BE2C (cell line): Measurements from ENCODE around the gene INTS11.
"Not testable (repeated sequence)": the region's sequence is repeated elsewhere in the genome, so short reads cannot be mapped to it uniquely, and the experiment has no call there.

ENCODE experiments used
- DNase-seq: peaks from one replicate; pipeline ENCODE4 v3.0.0-alpha.2; 2020
- H3K27me3 ChIP-seq: fragments of 250-450 bp; sonication (Bioruptor Pico); 2 replicates; pipeline ENCODE4 v1.5.1; 2020; ENCODE audit warnings: mild to moderate bottlenecking
- H3K36me3 ChIP-seq: fragments of 250-450 bp; sonication (Bioruptor Pico); 2 replicates; pipeline ENCODE4 v1.5.1; 2020; ENCODE audit warnings: mild to moderate bottlenecking
- H3K4me1 ChIP-seq: fragments of 250-450 bp; sonication (Bioruptor Pico); 2 replicates; pipeline ENCODE4 v1.5.1; 2020
- H3K4me3 ChIP-seq: 2 replicates; pipeline ENCODE4 v1.5.1; 2011; ENCODE audit warnings: low read depth, low read length
- H3K9me3 ChIP-seq: fragments of 250-450 bp; sonication (Bioruptor Pico); 2 replicates; pipeline ENCODE4 v1.5.1; 2020
- TF ChIP-seq, protein P1 (sequence below): IDR thresholded peaks from 2 replicates; pipeline ENCODE4 v1.5.1; 2012; ENCODE audit warnings: mild to moderate bottlenecking, low read depth, low read length

Gene INTS11

DNA sequence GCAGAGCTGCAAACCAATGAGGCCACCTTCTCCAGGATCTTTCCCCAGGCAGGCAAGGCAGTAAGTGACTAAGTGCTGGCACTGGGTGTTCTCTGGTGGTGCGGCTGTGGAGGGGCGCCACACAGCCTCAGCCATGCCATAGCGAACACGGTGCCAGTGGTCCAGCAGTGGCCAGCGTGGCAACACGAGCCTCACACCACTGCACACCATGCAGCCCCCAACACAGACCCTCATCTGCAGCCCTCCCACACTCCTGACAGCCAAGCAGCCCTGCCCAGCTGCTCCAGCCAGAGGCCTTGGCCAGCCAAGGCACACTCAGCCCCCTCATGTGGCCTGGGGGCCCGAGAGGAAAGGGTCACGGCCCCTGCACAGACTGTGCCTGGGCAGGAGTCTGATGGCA is 3.0 kb downstream of the INTS11 start:
- TF ChIP-seq, protein P1, sequence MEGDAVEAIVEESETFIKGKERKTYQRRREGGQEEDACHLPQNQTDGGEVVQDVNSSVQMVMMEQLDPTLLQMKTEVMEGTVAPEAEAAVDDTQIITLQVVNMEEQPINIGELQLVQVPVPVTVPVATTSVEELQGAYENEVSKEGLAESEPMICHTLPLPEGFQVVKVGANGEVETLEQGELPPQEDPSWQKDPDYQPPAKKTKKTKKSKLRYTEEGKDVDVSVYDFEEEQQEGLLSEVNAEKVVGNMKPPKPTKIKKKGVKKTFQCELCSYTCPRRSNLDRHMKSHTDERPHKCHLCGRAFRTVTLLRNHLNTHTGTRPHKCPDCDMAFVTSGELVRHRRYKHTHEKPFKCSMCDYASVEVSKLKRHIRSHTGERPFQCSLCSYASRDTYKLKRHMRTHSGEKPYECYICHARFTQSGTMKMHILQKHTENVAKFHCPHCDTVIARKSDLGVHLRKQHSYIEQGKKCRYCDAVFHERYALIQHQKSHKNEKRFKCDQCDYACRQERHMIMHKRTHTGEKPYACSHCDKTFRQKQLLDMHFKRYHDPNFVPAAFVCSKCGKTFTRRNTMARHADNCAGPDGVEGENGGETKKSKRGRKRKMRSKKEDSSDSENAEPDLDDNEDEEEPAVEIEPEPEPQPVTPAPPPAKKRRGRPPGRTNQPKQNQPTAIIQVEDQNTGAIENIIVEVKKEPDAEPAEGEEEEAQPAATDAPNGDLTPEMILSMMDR = no peak
- DNase-seq = no peak
- H3K36me3 ChIP-seq = peaks cover 47% of the 10 kb centered on the region
- H3K27me3 ChIP-seq = no peaks in the 10 kb centered on the region
- no peaks in the 10 kb centered on the region; the same call in 1 of the 2 replicates for H3K4me1 ChIP-seq
- H3K9me3 ChIP-seq = no peaks in the 10 kb centered on the region
- H3K4me3 ChIP-seq = no peak overlapping the region

DNA sequence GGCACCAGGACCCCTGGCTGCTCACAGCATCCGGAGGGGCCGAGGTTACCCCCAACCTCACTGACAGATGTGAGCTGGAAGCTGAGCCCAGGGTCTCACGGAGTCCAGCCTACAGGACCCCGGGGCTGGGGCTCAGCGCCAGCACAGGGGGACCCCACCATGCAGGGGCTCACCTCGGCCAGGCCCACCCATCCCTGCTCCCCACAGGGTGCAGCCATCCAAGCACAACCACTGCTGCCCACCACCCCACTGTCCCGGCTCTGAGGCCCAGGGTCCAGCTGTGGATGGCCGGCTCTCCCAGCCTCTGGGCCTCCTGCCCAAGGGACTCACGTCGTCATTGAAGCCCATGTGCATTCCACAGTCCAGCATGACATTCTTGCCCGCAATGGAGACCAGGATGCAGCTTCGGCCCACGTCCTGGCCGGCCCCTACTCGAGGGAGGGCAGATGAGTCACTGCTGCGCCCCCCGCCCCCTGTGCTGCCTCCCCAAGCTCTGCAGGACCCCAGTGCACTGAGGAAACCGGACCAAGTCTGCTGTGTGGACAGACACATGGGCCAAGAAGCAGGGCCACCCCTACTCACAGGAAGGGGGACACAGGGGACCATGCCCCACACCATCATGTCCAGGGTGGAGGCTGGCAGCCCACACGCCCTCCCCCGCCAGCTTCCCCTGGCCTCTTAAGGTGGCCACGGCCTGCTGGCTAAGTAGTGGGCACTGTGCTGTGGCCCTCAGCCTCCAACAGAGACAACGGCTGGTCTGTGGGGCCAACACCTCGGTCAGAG is 3.6 kb downstream of the INTS11 start:
- no peak for DNase-seq
- Histone ChIP-seq H3K36me3 (peaks cover 53% of the 10 kb centered on the region), H3K4me3 (no peak overlapping the region), H3K9me3 (no peaks in the 10 kb centered on the region), H3K4me1 (no peaks in the 10 kb centered on the region; the same call in 1 of the 2 replicates), H3K27me3 (no peaks in the 10 kb centered on the region)
- TF ChIP-seq, protein P1 = no peak

DNA sequence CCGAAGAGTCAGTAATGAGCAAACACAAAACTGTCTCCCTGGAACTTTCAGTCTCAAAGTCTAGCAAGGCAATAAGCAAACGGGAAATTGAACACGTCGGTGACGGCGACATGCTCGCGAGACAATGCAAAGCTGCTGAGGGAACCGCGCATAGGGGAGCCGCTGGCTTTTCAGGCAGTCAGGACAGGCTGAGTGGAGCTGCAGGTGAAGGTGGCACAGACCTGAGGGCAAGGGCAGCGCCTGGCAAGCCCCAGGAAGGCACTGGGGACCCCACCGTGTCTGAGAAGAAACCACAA is 4.9 kb downstream of the INTS11 start:
- Histone ChIP-seq H3K4me1 (no peaks in the 10 kb centered on the region; the same call in 1 of the 2 replicates), H3K9me3 (no peaks in the 10 kb centered on the region), H3K4me3 (no peak overlapping the region), H3K36me3 (peaks cover 61% of the 10 kb centered on the region), H3K27me3 (no peaks in the 10 kb centered on the region)
- no peak for DNase-seq
- TF ChIP-seq, protein P1 = no peak

DNA sequence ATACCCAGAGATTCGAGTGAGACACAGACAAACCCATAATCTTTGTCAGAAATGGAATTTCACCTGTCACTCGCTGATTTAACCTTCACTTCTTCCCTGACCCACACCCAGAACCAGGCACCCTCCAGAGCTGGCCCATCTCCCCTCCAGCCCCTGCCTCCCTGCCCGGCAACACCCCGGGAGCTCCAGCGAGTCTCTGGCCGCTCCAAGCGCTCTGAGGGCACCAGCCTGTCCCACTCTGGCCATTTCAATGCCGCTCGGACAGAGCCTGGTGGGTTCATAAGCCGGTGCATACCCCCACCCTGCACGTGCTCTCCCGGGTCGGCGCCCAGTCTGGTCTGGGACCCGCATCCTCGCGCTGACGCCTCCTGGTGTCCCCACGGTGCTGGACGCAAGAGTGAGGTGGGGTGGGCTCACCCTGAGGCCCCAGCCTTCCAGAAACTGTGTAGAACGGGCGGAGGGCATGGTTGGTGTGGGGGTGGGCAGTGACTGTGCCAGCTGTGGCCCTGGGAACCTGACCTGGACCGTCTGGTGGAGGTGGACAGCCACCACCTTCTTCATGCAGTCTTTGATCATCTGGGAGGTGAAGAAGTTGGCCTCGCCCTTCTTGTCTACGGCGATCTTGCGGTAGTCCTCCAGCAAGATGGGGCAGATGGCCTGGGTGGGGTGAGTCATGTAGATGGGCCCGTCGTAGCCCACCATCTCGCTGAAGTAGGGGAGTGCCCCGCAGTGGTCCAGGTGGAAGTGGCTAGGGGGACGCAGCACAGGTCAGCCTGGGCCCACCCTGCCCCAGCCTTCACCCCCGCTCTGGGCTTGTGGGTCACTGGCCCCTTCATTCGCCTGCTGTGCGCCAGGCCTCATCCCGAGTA is 5.4 kb downstream of the INTS11 start:
- Histone ChIP-seq H3K27me3 (no peaks in the 10 kb centered on the region), H3K36me3 (peaks cover 65% of the 10 kb centered on the region), H3K4me1 (no peaks in the 10 kb centered on the region; the same call in 1 of the 2 replicates), H3K9me3 (no peaks in the 10 kb centered on the region), H3K4me3 (no peak overlapping the region)
- TF ChIP-seq, protein P1 = no peak
- no peak for DNase-seq

DNA sequence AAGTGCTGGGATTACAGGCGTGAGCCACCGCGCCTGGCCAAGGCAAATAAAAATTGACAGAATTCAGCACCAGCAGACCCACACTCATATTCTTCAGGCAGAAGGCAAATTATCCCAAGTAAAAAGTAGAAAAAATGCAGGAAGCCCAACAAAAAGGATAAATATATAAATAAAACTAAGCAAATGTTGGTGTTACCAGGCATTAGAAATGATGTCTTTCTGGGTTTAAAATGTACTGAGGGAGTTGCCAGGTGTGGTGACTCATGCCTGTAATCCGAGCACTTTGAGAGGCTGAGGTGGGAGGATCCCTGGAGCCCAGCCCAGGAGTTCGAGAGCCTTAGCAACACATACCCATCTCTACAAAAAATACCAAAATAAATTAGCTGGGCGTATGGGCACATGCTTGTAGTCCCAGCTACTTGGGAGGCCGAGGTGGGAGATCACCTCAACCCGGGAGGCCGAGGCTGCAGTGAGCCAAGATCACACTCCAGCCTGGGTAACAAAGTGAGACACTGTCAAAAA is 6.3 kb downstream of the INTS11 start:
- H3K36me3 ChIP-seq = peaks cover 71% of the 10 kb centered on the region
- TF ChIP-seq, protein P1 = no peak
- H3K4me3 ChIP-seq = no peak overlapping the region
- H3K9me3 ChIP-seq = no peaks in the 10 kb centered on the region
- H3K27me3 ChIP-seq = no peaks in the 10 kb centered on the region
- DNase-seq = no peak
- H3K4me1 ChIP-seq = no peaks in the 10 kb centered on the region; the same call in 1 of the 2 replicates

DNA sequence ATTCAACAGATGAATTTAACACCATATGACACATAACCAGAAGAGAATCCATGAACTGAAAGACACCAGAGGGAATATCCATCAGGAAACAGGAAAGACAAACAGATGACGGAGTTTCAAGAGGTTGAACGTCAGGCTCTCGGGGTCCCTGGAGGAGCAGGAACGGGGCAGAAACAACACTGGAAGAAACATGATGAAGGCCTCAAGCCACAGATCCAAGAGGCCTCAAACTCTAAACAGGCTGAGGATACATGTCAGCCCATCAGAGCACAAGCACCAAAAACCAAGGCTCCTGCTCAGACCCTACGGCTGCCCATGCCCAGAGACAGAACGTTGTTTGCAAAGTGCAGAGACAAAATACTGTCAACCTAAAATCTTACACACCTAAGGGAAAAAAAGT is 7.0 kb downstream of the INTS11 start:
- Histone ChIP-seq H3K4me1 (no peaks in the 10 kb centered on the region), H3K9me3 (no peaks in the 10 kb centered on the region), H3K4me3 (no peak overlapping the region), H3K27me3 (no peaks in the 10 kb centered on the region), H3K36me3 (peaks cover 74% of the 10 kb centered on the region)
- TF ChIP-seq, protein P1 = no peak
- DNase-seq = no peak

DNA sequence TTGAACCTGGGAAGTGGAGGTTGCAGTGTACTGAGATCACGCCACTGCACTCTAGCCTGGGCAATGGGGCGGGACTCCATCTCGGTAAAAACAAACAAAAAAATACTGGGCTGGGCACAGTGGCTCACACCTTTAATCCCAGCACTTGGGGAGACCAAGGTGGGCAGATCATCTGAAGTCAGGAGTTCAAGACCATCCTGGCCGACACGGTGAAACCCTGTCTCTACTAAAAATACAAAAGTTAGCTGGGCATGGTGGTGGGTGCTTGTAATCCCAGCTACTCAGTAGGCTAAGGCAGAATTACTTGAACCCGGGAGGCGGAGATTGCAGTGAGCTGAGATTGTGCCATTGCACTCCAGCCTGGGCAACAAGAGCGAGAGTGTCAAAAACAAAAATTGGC is 8.3 kb downstream of the INTS11 start:
- H3K4me1 ChIP-seq, H3K27me3 ChIP-seq, DNase-seq, H3K9me3 ChIP-seq, H3K4me3 ChIP-seq: not testable (repeated sequence)
- peaks cover 82% of the 10 kb centered on the region for H3K36me3 ChIP-seq
